ENCODE data around the gene STT3B.

DNA sequence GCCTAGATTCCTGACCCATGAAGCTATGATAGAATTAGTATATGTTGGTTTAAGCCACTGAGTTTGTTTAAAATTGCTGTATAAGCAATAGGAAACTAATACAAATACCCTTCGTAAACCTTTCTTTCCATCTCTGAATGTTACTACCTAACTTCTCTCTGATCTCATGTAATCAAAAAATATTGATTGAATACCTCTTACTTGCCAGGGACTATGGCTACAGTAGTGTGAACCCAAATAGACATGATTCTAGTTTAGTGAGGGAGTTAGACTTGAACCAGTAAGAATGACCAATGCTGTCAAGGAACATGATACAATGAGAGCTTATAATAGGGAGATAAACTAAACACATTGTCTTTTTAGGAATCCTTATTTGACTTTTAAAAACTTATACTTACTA lies 19.4 kb downstream of the STT3B start:
- TF ChIP-seq, protein P1, sequence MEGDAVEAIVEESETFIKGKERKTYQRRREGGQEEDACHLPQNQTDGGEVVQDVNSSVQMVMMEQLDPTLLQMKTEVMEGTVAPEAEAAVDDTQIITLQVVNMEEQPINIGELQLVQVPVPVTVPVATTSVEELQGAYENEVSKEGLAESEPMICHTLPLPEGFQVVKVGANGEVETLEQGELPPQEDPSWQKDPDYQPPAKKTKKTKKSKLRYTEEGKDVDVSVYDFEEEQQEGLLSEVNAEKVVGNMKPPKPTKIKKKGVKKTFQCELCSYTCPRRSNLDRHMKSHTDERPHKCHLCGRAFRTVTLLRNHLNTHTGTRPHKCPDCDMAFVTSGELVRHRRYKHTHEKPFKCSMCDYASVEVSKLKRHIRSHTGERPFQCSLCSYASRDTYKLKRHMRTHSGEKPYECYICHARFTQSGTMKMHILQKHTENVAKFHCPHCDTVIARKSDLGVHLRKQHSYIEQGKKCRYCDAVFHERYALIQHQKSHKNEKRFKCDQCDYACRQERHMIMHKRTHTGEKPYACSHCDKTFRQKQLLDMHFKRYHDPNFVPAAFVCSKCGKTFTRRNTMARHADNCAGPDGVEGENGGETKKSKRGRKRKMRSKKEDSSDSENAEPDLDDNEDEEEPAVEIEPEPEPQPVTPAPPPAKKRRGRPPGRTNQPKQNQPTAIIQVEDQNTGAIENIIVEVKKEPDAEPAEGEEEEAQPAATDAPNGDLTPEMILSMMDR (IDR thresholded peaks at IDR 0.05), result no peak
- TF ChIP-seq POLR2A (IDR thresholded peaks at IDR 0.05), result no peak
